Body of pancreas (tissue), 4 donors: ENCODE data around the gene ACSS3. TPM values are rescaled to one million over a fixed set of nuclear protein-coding genes. Genes with fewer than 3 reads are reported as not detected.

ENCODE experiments used
- ATAC-seq: fragments of 150-250 bp; one replicate; pipeline ENCODE4 v1.9.1; 2016
- DNase-seq, 4 donors: peaks; one replicate each; pipeline ENCODE4 v3.0.0-alpha.2; 2019
- H3K27ac ChIP-seq, 4 donors: fragments of 200-600 bp; sonication (generic); 1 replicate in 3 of 4; 2 replicates in 1 of 4; pipeline versions ENCODE4 v1.5.1 to v1.6.1; 2016 to 2019; ENCODE audit warnings: mild to moderate bottlenecking in 1 of 4, mixed read lengths in 1 of 4, moderate library complexity in 1 of 4
- H3K27me3 ChIP-seq, 2 donors: fragments of 200-600 bp; sonication (generic); one replicate each; pipeline ENCODE4 v1.6.0; 2016; ENCODE audit warnings: mild to moderate bottlenecking in 1 of 2
- H3K36me3 ChIP-seq, 2 donors: fragments of 200-600 bp; sonication (generic); replicated peaks in 1 of 2; 2 replicates each; pipeline ENCODE4 v1.5.1; 2016; ENCODE audit warnings: low read depth in 2 of 2; ENCODE audit not compliant: insufficient read depth in 1 of 2
- H3K4me1 ChIP-seq: fragments of 200-600 bp; sonication (generic); one replicate; pipeline ENCODE4 v1.6.0; 2016
- H3K4me3 ChIP-seq, 2 donors: fragments of 200-600 bp; sonication (generic); 1 replicate in 1 of 2; 2 replicates in 1 of 2; pipeline ENCODE4 v1.5.1; 2016 to 2019
- H3K9me3 ChIP-seq, 3 donors: fragments of 200-600 bp; sonication (generic); 1 replicate in 2 of 3; 2 replicates in 1 of 3; pipeline ENCODE4 v1.5.1; 2016
- CTCF ChIP-seq, 7 experiments: fragments of 450-650 bp in 4 of 7; fragments of 200-600 bp in 3 of 7; sonication (generic) in 3 of 7; IDR thresholded peaks; one replicate each; pipeline ENCODE4 v1.5.1; 2016 to 2019; ENCODE audit warnings: antibody characterized with exemption in 7 of 7
- POLR2A ChIP-seq, 3 donors: fragments of 450-650 bp; IDR thresholded peaks; one replicate each; pipeline ENCODE4 v1.6.1; 2016; ENCODE audit warnings: antibody characterized with exemption in 3 of 3, mild to moderate bottlenecking in 2 of 3
- WGBS, 2 donors: methylation state at CpG; one replicate each; pipeline ENCODE4 v1.1.5; 2017; 5-methylcytosine and 5-hydroxymethylcytosine counted together
- intact Hi-C: fragments of 100-400 bp; cut with DNase I; formaldehyde crosslinking; loops from one replicate; pipeline ENCODE4 v1.15.1; 2023
- total RNA-seq, 2 donors: library from RNA; depleted of rRNA; stranded (reverse); fragments of >200 nt; gene quantifications; one replicate each; pipeline ENCODE4 v1.1.0, GENCODE V29; 2016

ACSS3 gene
- total RNA-seq, 2 donors from 2014 or later = 9.9 to 27.7 TPM

- peak; percentile 26 to 52 (median 47) for DNase-seq
- Histone ChIP-seq H3K9me3 (no peaks in the 10 kb centered on the region), H3K4me3 (no peak overlapping the region), H3K4me1 (no peaks in the 10 kb centered on the region), H3K36me3 (no peaks in the 10 kb centered on the region), H3K27me3 (no peaks in the 10 kb centered on the region), H3K27ac (no peak overlapping the region)
- ATAC-seq = peak; percentile 87
- 3 to 7% methylated on average over 2 of the region's 2 CpGs for WGBS, 2 donors
- intact Hi-C loops = no loop called here
- TF ChIP-seq POLR2A (IDR thresholded peaks at IDR 0.05) (no peak), CTCF (IDR thresholded peaks at IDR 0.05) (peak; percentile 60 to 77 (median 77))
These were observed 51.2 kb downstream of the ACSS3 start for GRCh38 chr12:81128930-81129554.

GRCh38 chr12:81136519-81136918 lies 58.6 kb downstream of the ACSS3 start:
- no peak overlapping the region for H3K4me3 ChIP-seq
- intact Hi-C loops = no loop called here
- DNase-seq = no peak
- ATAC-seq = no peak
- H3K27ac ChIP-seq = no peak overlapping the region
- no peaks in the 10 kb centered on the region for H3K4me1 ChIP-seq
- TF ChIP-seq CTCF (IDR thresholded peaks at IDR 0.05) (no peak), POLR2A (IDR thresholded peaks at IDR 0.05) (no peak)
- H3K27me3 ChIP-seq = no peaks in the 10 kb centered on the region
- H3K36me3 ChIP-seq = no peaks in the 10 kb centered on the region
- H3K9me3 ChIP-seq = no peaks in the 10 kb centered on the region

GRCh38 chr12:81137801-81138200 lies 59.9 kb downstream of the ACSS3 start:
- WGBS, 2 donors = 64 to 94% methylated on average over 2 of the region's 2 CpGs
- no peaks in the 10 kb centered on the region for H3K9me3 ChIP-seq
- ATAC-seq (no peak), DNase-seq (no peak)
- intact Hi-C loops = no loop called here
- H3K4me3 ChIP-seq = no peak overlapping the region
- TF ChIP-seq CTCF (IDR thresholded peaks at IDR 0.05) (no peak), POLR2A (IDR thresholded peaks at IDR 0.05) (no peak)
- H3K27me3 ChIP-seq = no peaks in the 10 kb centered on the region
- H3K4me1 ChIP-seq = no peaks in the 10 kb centered on the region
- no peak overlapping the region for H3K27ac ChIP-seq
- no peaks in the 10 kb centered on the region for H3K36me3 ChIP-seq

GRCh38 chr12:81141217-81141616 lies 63.3 kb downstream of the ACSS3 start:
- Histone ChIP-seq H3K36me3 (no peaks in the 10 kb centered on the region), H3K9me3 (no peaks in the 10 kb centered on the region), H3K27ac (no peak overlapping the region), H3K4me1 (peaks cover 5% of the 10 kb centered on the region), H3K4me3 (no peak overlapping the region), H3K27me3 (no peaks in the 10 kb centered on the region)
- TF ChIP-seq POLR2A (IDR thresholded peaks at IDR 0.05) = no peak
- no peak for TF ChIP-seq CTCF (IDR thresholded peaks at IDR 0.05)
- intact Hi-C loops = no loop called here
- DNase-seq (no peak), ATAC-seq (no peak)
- WGBS, 2 donors = 88 to 100% methylated on average over 1 of the region's 1 CpG

GRCh38 chr12:81143057-81143456 lies 65.2 kb downstream of the ACSS3 start:
- intact Hi-C loops = no loop called here
- TF ChIP-seq CTCF (IDR thresholded peaks at IDR 0.05) (peak in 1 of 7 experiments; percentile 14), POLR2A (IDR thresholded peaks at IDR 0.05) (no peak)
- Histone ChIP-seq H3K27me3 (no peaks in the 10 kb centered on the region), H3K36me3 (no peaks in the 10 kb centered on the region), H3K4me3 (no peak overlapping the region), H3K4me1 (peaks cover 8% of the 10 kb centered on the region), H3K27ac (peak overlapping the region in 1 of 4 donors; percentile 39), H3K9me3 (no peaks in the 10 kb centered on the region)
- peak; percentile 57 to 78 (median 68) for DNase-seq
- peak; percentile 99 for ATAC-seq
- 28 to 37% methylated on average over 5 of the region's 5 CpGs for WGBS, 2 donors
